Upper lobe of left lung (tissue), 4 donors: ENCODE measurements around the gene MKLN1.

Experiments
- EP300 ChIP-seq, 4 donors: sonication (generic); formaldehyde crosslinking; IDR thresholded peaks; one replicate each; pipeline ENCODE4 v1.5.1; 2017; ENCODE audit warnings: antibody characterized with exemption in 4 of 4, control low read depth in 2 of 4
- POLR2A ChIP-seq, 4 donors: fragments of 450-650 bp; IDR thresholded peaks; one replicate each; pipeline ENCODE4 v1.5.1; 2016 to 2017; ENCODE audit warnings: antibody characterized with exemption in 4 of 4, mild to moderate bottlenecking in 2 of 4
- POLR2AphosphoS5 ChIP-seq, 2 donors: sonication (generic); formaldehyde crosslinking; IDR thresholded peaks; one replicate each; pipeline ENCODE4 v1.5.1; 2017; ENCODE audit warnings: antibody characterized with exemption in 2 of 2
- TF ChIP-seq, protein P1 (sequence below), 6 experiments: fragments of 450-650 bp in 4 of 6; fragments of 200-600 bp in 2 of 6; sonication (generic) in 2 of 6; IDR thresholded peaks; one replicate each; pipeline ENCODE4 v1.5.1; 2016 to 2019; ENCODE audit warnings: antibody characterized with exemption in 6 of 6

DNA sequence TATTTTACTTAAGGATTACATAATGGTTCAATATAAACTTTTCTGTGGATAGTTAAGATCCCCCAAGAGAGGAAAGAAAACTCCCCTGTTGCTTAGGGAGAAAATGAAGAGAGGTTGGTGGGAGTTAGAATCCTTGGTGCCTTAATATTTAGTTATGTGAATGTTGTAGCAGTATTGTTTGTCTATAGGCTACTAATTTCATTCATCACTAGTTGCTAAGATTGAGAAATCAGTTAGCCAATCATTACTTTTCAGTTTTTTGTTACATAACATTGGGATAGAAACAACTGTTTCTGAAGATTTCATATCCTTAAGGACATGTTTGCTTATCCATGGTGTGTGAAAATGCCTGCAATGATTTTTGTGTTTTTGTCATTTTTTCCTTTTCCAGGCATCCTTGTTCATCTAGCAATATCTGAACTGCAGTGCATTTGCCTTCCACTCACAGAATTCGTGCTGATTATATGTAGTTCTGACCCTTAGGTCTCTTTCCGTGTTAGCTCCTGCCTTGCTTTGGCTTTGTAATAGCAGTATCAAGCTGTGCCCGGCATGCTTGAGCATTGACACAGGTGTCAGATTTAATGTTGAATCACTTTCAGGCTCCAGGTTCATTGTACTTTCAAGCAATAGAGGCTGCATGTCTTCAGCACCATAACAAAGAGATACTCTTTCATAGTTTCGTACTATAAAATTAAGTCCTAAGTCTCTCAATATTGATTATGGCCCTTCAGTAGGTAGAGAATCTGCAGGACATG lies 143.8 kb downstream of the MKLN1 start:
- TF ChIP-seq, protein P1, sequence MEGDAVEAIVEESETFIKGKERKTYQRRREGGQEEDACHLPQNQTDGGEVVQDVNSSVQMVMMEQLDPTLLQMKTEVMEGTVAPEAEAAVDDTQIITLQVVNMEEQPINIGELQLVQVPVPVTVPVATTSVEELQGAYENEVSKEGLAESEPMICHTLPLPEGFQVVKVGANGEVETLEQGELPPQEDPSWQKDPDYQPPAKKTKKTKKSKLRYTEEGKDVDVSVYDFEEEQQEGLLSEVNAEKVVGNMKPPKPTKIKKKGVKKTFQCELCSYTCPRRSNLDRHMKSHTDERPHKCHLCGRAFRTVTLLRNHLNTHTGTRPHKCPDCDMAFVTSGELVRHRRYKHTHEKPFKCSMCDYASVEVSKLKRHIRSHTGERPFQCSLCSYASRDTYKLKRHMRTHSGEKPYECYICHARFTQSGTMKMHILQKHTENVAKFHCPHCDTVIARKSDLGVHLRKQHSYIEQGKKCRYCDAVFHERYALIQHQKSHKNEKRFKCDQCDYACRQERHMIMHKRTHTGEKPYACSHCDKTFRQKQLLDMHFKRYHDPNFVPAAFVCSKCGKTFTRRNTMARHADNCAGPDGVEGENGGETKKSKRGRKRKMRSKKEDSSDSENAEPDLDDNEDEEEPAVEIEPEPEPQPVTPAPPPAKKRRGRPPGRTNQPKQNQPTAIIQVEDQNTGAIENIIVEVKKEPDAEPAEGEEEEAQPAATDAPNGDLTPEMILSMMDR (IDR thresholded peaks at IDR 0.05), result no peak
- TF ChIP-seq POLR2AphosphoS5 (IDR thresholded peaks at IDR 0.05), result no peak
- TF ChIP-seq POLR2A (IDR thresholded peaks at IDR 0.05), result no peak
- TF ChIP-seq EP300 (IDR thresholded peaks at IDR 0.05), result no peak
